Activated CD4-positive, alpha-beta T cell treated with anti-CD3 and anti-CD28 coated beads, Interleukin-10, Interleukin-2, amounts not matched to agents 100 ng/mL and 50 ng/mL, durations not matched to agents 16 hours and 8 hours (primary cell): ENCODE measurements around the gene TYROBP.

Experiments used
- DNase-seq: peaks from one replicate; pipeline ENCODE4 v3.0.0-alpha.2; 2020

The TYROBP gene

DNA sequence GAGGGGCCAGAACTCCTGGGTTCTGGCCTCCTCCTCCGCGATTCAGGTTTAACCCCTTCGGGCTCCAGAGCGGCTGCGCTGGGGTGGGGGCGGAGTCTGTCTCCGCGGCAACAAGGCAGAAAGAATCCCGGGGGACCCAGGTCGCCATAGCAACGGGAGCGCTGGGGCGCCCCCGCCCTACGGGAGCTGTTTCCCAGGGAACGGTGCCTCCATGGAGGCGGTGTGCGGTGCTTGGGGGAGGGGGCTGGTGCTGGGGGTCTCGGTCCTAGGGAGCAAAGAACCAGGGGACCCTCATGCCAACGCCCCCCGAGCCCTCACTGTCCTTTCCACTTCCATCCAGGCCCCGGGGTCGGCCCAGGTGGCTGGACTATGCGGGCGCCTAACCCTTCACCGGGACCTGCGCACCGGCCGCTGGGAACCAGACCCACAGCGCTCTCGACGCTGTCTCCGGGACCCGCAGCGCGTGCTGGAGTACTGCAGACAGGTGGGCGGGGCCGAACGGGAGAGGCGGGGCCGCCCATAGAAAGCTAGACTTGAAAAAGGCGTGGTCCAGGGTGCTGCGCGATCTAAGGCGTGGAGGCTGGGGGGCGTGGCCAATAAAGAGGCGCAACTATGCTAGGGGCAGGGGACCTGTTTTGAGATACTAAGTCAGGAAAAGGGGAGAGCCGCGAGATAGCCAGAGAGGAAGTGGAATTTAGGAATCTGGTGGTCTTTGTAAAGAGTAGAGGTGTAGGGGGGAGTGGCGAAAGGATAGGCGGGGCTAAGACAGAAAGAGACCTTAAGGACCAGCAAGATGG, 38.6 kb downstream of the TYROBP start:
- peak; percentile 92 for DNase-seq

DNA sequence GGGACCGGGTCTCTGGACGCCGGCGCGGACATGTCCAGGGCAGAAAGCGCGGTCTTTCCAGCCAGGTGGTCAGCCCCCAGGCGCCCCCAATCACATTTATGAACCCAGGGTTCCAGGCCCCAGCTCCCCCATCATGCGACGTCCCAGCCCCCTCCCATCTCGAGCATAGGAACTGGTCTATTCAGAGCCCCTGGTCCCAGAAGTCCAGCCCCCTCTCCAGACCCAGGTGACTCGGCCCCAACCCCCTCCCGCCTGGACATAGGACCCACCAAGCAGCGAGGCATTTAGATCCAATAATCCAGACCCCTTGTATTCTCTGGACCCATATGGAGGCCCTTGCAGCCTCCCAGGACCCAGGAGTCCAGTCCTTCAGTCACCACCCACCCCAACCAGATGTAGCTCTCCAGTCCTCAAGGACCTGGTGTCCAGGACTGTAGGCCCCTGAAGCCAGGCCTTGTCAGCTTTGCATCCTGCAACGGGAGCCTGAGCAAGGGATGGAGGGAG, 39.2 kb downstream of the TYROBP start:
- no peak for DNase-seq

DNA sequence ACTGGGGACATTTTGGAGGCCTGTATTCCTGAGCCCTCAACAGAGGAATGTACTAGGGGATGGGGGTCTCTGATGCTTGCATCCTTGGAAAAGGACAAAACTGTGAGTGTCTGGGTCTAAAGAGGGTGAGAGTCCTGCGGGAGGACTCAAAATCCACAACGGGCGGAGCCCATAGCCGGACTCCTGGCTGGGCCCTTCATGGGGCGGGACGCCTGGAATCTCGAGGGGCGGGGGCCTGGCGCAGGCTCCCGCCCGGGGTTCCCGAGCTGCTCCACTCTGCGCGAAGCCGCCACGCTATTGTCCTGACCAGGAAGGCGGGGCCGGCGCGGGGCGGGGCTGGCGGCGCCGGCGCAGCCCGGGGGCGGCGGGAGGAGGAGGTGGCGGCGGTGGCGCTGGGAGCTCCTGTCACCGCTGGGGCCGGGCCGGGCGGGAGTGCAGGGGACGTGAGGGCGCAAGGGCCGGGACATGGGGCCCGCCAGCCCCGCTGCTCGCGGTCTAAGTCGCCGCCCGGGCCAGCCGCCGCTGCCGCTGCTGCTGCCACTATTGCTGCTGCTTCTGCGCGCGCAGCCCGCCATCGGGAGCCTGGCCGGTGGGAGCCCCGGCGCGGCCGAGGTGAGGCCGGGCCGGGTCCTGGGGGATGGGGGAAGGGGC, 39.8 kb downstream of the TYROBP start, which contains the start of gene APLP1:
Gene APLP1 (plus strand): TSS at position 403 of the 651 bp plus-strand sequence. CDS start 63 bp downstream, at position 466.
- peak; percentile 67 for DNase-seq

DNA sequence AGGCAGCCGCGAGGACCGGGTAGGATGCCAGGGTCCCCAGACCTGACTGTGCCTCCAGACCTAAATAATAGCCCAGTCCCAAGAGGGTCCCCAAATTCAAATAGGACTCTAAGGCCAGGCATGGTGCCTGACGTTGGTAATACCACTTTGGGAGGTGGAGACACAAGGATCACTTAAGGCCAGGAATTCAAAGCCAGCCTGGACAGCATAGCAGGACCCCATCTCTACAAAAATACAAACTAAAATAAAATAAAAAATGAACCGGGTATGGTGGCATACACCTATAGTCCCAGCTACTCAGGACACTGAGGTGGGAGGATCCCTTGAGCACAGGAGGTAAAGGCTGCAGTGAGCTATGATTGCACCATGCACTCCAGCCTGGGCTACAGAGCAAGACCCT, 45.1 kb downstream of the TYROBP start:
- no peak for DNase-seq

DNA sequence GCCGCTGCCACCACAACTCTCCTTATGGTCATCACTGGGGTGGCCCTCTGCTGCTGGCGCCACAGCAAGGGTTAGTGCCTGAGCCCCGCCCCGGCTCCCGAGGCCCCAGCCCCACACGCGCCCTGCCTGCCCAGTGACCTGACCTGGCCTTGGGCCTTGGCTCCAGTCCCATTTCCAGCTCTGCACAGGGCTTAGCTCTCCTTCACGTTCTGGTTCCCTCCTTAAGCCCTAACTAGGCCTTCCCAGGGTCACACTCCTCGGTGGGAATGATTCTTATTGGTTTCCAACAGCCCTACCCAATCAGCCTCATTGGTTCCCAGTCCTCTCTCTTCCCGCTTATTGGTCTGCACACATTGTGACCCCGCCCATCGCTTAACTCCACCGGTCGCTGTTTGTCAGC, 45.6 kb downstream of the TYROBP start:
- no peak for DNase-seq

DNA sequence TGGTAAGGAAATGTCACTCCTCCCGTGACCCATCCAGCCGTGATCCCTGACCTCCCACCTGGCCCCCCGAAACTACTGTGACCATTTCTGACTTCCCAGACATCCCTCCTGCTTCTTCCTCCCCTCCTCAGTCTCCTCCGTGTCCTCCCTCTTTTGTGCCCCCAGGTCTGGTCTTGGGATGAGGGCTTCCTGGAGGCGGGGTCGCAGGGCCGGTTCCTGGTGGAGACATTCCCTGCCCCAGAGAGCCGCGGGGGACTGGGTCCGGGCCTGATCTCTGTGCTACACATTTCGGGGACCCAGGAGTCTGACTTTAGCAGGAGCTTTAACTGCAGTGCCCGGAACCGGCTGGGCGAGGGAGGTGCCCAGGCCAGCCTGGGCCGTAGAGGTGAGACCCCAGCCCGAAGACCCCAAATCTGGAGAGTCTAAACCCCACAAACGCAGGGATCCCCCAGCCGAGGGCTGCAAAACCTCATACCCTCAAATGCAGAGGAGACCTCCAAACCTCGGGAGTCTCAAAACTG, 46.4 kb downstream of the TYROBP start:
- DNase-seq = no peak

DNA sequence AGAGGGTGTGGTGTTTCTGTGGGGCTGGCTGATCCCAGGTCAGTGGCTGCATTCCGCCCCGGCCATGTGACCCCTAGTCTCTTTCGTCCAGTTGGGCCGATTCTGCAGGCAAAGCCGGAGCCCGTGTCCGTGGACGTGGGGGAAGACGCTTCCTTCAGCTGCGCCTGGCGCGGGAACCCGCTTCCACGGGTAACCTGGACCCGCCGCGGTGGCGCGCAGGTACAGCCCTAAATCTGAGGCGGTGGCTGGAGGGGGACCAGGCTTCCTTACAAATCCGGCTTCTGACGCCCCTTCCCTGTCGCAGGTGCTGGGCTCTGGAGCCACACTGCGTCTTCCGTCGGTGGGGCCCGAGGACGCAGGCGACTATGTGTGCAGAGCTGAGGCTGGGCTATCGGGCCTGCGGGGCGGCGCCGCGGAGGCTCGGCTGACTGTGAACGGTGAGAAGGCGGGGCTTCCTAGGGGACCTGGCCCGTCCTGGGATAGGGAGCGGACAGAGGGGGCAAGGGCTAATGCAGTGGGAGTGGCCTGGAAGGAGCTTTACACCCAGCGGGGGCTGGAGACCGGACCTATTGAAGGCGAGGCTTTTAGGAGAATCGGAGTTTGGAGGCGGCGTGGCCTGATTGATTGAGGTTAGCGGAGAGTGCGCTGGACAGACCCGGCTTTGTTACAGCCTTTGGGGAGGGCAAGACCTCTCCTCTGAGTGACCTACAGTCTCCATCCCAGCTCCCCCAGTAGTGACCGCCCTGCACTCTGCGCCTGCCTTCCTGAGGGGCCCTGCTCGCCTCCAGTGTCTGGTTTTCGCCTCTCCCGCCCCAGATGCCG, 47.1 kb downstream of the TYROBP start:
- no peak for DNase-seq

DNA sequence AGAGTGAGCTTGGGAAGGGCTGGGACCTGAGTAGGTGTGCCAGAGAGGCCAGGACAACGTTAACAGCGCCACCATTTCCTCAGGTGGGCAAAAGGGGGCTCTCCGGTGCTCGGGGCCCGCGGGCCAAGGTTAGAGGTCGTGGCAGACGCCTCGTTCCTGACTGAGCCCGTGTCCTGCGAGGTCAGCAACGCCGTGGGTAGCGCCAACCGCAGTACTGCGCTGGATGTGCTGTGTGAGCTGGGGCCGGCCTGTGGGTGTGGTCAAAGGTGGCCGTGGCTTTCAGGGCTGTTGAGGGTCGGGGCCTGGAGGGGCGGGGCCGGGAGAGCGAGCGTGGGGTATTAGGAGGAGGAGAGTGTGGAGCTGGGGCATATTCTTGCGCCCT, 47.7 kb downstream of the TYROBP start:
- no peak for DNase-seq

DNA sequence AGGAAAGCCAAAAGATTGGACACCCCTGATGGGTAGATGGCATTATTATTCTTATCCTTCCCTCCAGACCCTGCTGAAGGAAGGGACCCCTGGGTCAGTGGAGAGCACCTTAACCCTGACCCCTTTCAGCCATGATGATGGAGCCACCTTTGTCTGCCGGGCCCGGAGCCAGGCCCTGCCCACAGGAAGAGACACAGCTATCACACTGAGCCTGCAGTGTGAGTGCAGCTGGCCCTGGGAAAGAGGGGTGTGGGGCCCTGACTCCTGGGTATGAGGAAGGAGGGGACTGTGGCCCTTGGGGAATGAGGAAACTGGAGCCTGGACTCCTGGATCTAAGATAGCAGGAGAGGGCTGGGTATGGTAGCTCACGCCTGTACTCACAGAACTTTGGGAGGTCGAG, 48.7 kb downstream of the TYROBP start:
- DNase-seq = no peak

DNA sequence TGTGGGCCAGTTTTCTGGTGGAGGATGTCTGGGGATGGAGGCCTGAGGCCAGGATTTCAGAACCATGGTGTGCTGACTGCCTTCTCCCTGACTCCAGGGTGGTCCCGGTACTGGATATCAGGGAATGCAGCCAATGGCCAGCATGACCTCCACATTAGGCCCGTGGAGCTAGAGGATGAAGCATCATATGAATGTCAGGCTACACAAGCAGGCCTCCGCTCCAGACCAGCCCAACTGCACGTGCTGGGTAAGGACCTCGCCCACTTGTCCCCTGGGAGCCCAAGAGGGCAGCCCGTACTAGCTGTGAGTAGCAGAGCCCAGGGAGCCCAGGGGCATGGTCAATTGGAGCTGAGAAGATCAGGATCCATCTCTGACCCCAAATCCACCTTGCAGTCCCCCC, 49.8 kb downstream of the TYROBP start:
- DNase-seq = no peak

DNA sequence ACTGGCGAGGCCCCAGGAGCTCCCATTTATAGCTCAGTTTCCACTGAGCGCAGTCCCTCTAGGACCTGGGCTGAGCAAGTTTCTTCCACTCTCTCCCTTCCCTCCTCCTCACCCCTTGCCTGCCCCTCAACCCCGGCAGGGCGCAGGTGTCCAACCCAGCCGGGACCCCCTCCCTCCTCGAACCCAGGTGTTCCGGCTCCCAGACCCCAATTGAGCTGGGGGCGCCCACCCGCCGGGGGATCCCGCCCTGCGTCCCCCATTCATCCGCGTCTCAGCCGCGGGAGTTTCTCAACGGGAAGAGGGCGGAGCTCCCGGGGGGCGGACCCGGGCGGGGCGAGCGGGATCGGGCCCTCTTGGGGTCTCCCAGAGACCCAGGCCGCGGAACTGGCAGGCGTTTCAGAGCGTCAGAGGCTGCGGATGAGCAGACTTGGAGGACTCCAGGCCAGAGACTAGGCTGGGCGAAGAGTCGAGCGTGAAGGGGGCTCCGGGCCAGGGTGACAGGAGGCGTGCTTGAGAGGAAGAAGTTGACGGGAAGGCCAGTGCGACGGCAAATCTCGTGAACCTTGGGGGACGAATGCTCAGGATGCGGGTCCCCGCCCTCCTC, 51.4 kb downstream of the TYROBP start, which contains the start of gene KIRREL2:
Gene KIRREL2 (plus strand): TSS at position 366 of the 604 bp plus-strand sequence. CDS start 209 bp downstream, at position 575.
- DNase-seq = no peak
